H9 (cell line): ENCODE data around the gene SAMD8. TPM values are rescaled to one million over a fixed set of nuclear protein-coding genes. Genes with fewer than 3 reads are reported as not detected.

ENCODE experiments used
- DNase-seq: peaks from one replicate; pipeline ENCODE4 v3.0.0-alpha.2; 2017
- H2AFZ ChIP-seq: one replicate; pipeline ENCODE4 v1.6.1; 2013; ENCODE audit warnings: mild to moderate bottlenecking, low read length, control low read depth, moderate library complexity
- H2AK5ac ChIP-seq: 2 replicates; pipeline ENCODE4 v1.6.1; 2013; ENCODE audit warnings: low read length, control low read depth, mixed read lengths; ENCODE audit not compliant: insufficient read length
- H2BK120ac ChIP-seq: one replicate; pipeline ENCODE4 v1.6.1; 2013; ENCODE audit warnings: low read depth, mild to moderate bottlenecking, low read length, control low read depth, inconsistent platforms; ENCODE audit not compliant: poor library complexity, severe bottlenecking
- H2BK12ac ChIP-seq: 2 replicates; pipeline ENCODE4 v1.6.1; 2013; ENCODE audit warnings: low read length, control low read depth, mixed read lengths, low read depth; ENCODE audit not compliant: insufficient read length
- H2BK15ac ChIP-seq: 2 replicates; pipeline ENCODE4 v1.6.1; 2013; ENCODE audit warnings: low read depth, low read length, control low read depth
- H2BK20ac ChIP-seq: one replicate; pipeline ENCODE4 v1.6.1; 2013; ENCODE audit warnings: low read depth, mild to moderate bottlenecking, low read length, control low read depth, inconsistent platforms; ENCODE audit not compliant: poor library complexity, severe bottlenecking
- H2BK5ac ChIP-seq: 2 replicates; pipeline ENCODE4 v1.6.1; 2013; ENCODE audit warnings: low read length, control low read depth, mixed read lengths; ENCODE audit not compliant: insufficient read length
- H3K14ac ChIP-seq: 2 replicates; pipeline ENCODE4 v1.6.1; 2013; ENCODE audit warnings: low read length, control low read depth; ENCODE audit not compliant: insufficient read depth
- H3K18ac ChIP-seq: 2 replicates; pipeline ENCODE4 v1.6.1; 2013; ENCODE audit warnings: low read depth, mild to moderate bottlenecking, mixed read lengths, low read length, control low read depth; ENCODE audit not compliant: insufficient read length
- H3K23ac ChIP-seq: 2 replicates; pipeline ENCODE4 v1.6.1; 2013; ENCODE audit warnings: low read length, control low read depth, mixed read lengths, low read depth; ENCODE audit not compliant: insufficient read length
- H3K23me2 ChIP-seq: 2 replicates; pipeline ENCODE4 v1.6.1; 2013; ENCODE audit warnings: low read depth, mild to moderate bottlenecking, mixed read lengths, low read length, control low read depth; ENCODE audit not compliant: insufficient read length, poor library complexity, severe bottlenecking
- H3K27ac ChIP-seq: 2 replicates; pipeline ENCODE4 v1.5.1; 2013; ENCODE audit warnings: low read length, control low read depth, mixed read lengths, low read depth; ENCODE audit not compliant: insufficient read length
- H3K27me3 ChIP-seq: 2 replicates; pipeline ENCODE4 v1.6.1; 2013; ENCODE audit warnings: low read length, control low read depth, inconsistent platforms; ENCODE audit not compliant: insufficient read depth
- H3K4ac ChIP-seq: 2 replicates; pipeline ENCODE4 v1.6.1; 2013; ENCODE audit warnings: low read depth, mild to moderate bottlenecking, control low read depth, inconsistent platforms, low read length, moderate library complexity
- H3K4me1 ChIP-seq: 2 replicates; pipeline ENCODE4 v1.6.1; 2013; ENCODE audit warnings: low read length, control low read depth, inconsistent platforms; ENCODE audit not compliant: insufficient read depth
- H3K4me2 ChIP-seq: 2 replicates; pipeline ENCODE4 v1.6.1; 2013; ENCODE audit warnings: low read length, control low read depth, mixed read lengths; ENCODE audit not compliant: insufficient read length, insufficient read depth
- H3K56ac ChIP-seq: 2 replicates; pipeline ENCODE4 v1.6.1; 2013; ENCODE audit warnings: low read depth, mild to moderate bottlenecking, mixed read lengths, low read length, control low read depth; ENCODE audit not compliant: insufficient read length
- H3K79me1 ChIP-seq: 2 replicates; pipeline ENCODE4 v1.6.1; 2013; ENCODE audit warnings: low read depth, mild to moderate bottlenecking, moderate library complexity, low read length, control low read depth, inconsistent platforms; ENCODE audit not compliant: insufficient read depth, poor library complexity, severe bottlenecking
- H3K79me2 ChIP-seq: 2 replicates; pipeline ENCODE4 v1.6.1; 2013; ENCODE audit warnings: low read length, control low read depth, inconsistent platforms; ENCODE audit not compliant: insufficient read depth
- H3K9ac ChIP-seq: 2 replicates; pipeline ENCODE4 v1.6.1; 2013; ENCODE audit warnings: low read length, control low read depth, mixed read lengths; ENCODE audit not compliant: insufficient read length; ENCODE audit errors: extremely low read depth
- H3K9me3 ChIP-seq: one replicate; pipeline ENCODE4 v1.6.1; 2013; ENCODE audit warnings: low read depth, low read length, inconsistent platforms; ENCODE audit not compliant: control insufficient read depth
- H3T11ph ChIP-seq: one replicate; pipeline ENCODE4 v1.6.1; 2013; ENCODE audit warnings: mild to moderate bottlenecking, low read length, control low read depth, inconsistent platforms
- H4K20me1 ChIP-seq: one replicate; pipeline ENCODE4 v1.6.1; 2013; ENCODE audit not compliant: control insufficient read depth, insufficient read length, insufficient read depth
- H4K5ac ChIP-seq: 2 replicates; pipeline ENCODE4 v1.6.1; 2013; ENCODE audit warnings: low read depth, mild to moderate bottlenecking, mixed read lengths, low read length, control low read depth; ENCODE audit not compliant: insufficient read length
- H4K8ac ChIP-seq: replicated peaks from 2 replicates; pipeline ENCODE4 v1.6.1; 2013; ENCODE audit warnings: low read length, control low read depth, mixed read lengths, low read depth; ENCODE audit not compliant: insufficient read length
- H4K91ac ChIP-seq: 2 replicates; pipeline ENCODE4 v1.6.1; 2013; ENCODE audit warnings: low read depth, mild to moderate bottlenecking, moderate library complexity, mixed read lengths, low read length, control low read depth; ENCODE audit not compliant: insufficient read length
- H3K27ac Mint-ChIP-seq, 3 experiments: 2 replicates in 2 of 3; 3 replicates in 1 of 3; pipeline ENCODE4 v1.8.0; 2020 to 2021; ENCODE audit warnings: mixed read lengths in 3 of 3, mild to moderate bottlenecking in 1 of 3, moderate library complexity in 1 of 3
- H3K27me3 Mint-ChIP-seq: 2 replicates; pipeline ENCODE4 v1.8.0; 2021; ENCODE audit warnings: low read depth, mild to moderate bottlenecking, moderate library complexity, mixed read lengths
- H3K36me3 Mint-ChIP-seq, 3 experiments: 2 replicates in 2 of 3; 3 replicates in 1 of 3; pipeline ENCODE4 v1.8.0; 2020 to 2021; ENCODE audit warnings: low read depth in 3 of 3, mixed read lengths in 3 of 3; ENCODE audit not compliant: insufficient read depth in 1 of 3
- H3K4me1 Mint-ChIP-seq, 2 experiments: 2 replicates each; pipeline ENCODE4 v1.8.0; 2020; ENCODE audit warnings: mixed read lengths in 2 of 2
- H3K4me3 Mint-ChIP-seq, 2 experiments: 2 replicates in 1 of 2; 3 replicates in 1 of 2; pipeline ENCODE4 v1.8.0; 2020 to 2021; ENCODE audit warnings: mild to moderate bottlenecking in 2 of 2, mixed read lengths in 2 of 2, moderate library complexity in 1 of 2
- H3K9me3 Mint-ChIP-seq, 2 experiments: 2 replicates in 1 of 2; 3 replicates in 1 of 2; pipeline ENCODE4 v1.8.0; 2020; ENCODE audit warnings: mild to moderate bottlenecking in 2 of 2, mixed read lengths in 2 of 2, moderate library complexity in 1 of 2
- WGBS: extraction: QIAGEN DNeasy Blood & Tissue Kit; methylation state at CpG from one replicate; pipeline ENCODE4 v1.1.7; 2013; ENCODE audit warnings: missing lambda C conversion rate, low lambda C conversion rate, mixed read lengths; ENCODE audit not compliant: insufficient read length; ENCODE audit errors: extremely low coverage; 5-methylcytosine and 5-hydroxymethylcytosine counted together
- total RNA-seq: library from RNA; stranded (reverse); gene quantifications from 2 replicates; pipeline ENCODE4 v1.2.1, GENCODE V29; 2021
- TF ChIP-seq, protein P1 (sequence below): fragments of 200-600 bp; sonication (generic); conservative IDR thresholded peaks from 3 replicates; pipeline ENCODE4 v1.8.0; 2021; ENCODE audit warnings: antibody characterized with exemption, mild to moderate bottlenecking

The SAMD8 gene
- total RNA-seq, 1 experiment from 2014 or later = 18.8 TPM

DNA sequence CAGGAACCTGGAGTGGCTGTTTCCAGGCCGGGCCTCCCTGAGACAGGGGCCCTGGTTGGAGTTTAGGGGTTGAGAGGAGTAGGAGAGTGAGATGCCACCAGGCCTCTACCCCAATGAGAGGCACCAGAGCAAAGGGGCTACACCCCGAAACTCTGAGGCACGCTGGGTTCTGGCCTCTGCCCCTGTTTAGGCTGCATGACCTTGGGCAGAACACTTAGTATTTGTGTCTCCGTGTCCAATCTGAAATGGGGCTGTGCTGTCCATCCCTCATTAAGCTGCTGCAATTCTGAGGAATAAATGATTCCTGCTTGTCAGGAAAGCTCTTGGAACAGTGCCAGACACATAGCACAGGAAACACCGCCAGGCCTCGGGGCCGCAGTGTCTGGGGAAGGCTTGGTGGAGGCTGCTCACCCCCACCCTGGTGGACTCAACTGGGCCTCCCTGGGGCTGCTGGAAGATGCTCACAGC lies 40.5 kb upstream of the SAMD8 start:
- Histone ChIP-seq H3K79me2 (no peaks in the 10 kb centered on the region), H3K4ac (no peak overlapping the region), H2BK15ac (no peak overlapping the region), H2BK12ac (no peak overlapping the region), H2BK5ac (no peak overlapping the region), H3K27ac (no peak overlapping the region), H2AFZ (no peak overlapping the region), H3K23ac (no peak overlapping the region), H3T11ph (no peak overlapping the region), H3K9ac (no peak overlapping the region), H4K5ac (no peak overlapping the region), H2BK120ac (no peak overlapping the region), H4K8ac (no peak overlapping the region), H3K79me1 (no peaks in the 10 kb centered on the region), H4K20me1 (no peaks in the 10 kb centered on the region), H3K9me3 (no peaks in the 10 kb centered on the region), H3K23me2 (no peaks in the 10 kb centered on the region), H2AK5ac (no peak overlapping the region), H2BK20ac (no peak overlapping the region), H3K4me1 (peaks cover 2% of the 10 kb centered on the region), H4K91ac (no peak overlapping the region), H3K18ac (no peak overlapping the region), H3K56ac (no peak overlapping the region), H3K27me3 (no peaks in the 10 kb centered on the region), H3K14ac (no peak overlapping the region), H3K4me2 (no peak overlapping the region)
- Mint-ChIP-seq H3K36me3 (no peaks in the 10 kb centered on the region), H3K27me3 (peaks cover 4% of the 10 kb centered on the region), H3K27ac (no peak overlapping the region), H3K4me3 (no peak overlapping the region), H3K4me1 (peaks cover 18 to 21% of the 10 kb centered on the region in 2 experiments), H3K9me3 (no peaks in the 10 kb centered on the region)
- TF ChIP-seq, protein P1, sequence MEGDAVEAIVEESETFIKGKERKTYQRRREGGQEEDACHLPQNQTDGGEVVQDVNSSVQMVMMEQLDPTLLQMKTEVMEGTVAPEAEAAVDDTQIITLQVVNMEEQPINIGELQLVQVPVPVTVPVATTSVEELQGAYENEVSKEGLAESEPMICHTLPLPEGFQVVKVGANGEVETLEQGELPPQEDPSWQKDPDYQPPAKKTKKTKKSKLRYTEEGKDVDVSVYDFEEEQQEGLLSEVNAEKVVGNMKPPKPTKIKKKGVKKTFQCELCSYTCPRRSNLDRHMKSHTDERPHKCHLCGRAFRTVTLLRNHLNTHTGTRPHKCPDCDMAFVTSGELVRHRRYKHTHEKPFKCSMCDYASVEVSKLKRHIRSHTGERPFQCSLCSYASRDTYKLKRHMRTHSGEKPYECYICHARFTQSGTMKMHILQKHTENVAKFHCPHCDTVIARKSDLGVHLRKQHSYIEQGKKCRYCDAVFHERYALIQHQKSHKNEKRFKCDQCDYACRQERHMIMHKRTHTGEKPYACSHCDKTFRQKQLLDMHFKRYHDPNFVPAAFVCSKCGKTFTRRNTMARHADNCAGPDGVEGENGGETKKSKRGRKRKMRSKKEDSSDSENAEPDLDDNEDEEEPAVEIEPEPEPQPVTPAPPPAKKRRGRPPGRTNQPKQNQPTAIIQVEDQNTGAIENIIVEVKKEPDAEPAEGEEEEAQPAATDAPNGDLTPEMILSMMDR = no peak
- no CpG with 5 or more reads among the region's 7 CpGs for WGBS
- no peak for DNase-seq
